ENCODE data around the gene COL4A1.

COL4A1 gene

GRCh38 chr13:110217811-110218210 lies 89.1 kb downstream of the COL4A1 start:
- Histone ChIP-seq H3K4me2 (no peak overlapping the region), H3K27me3 (ENCODE audit: insufficient read depth, low read depth) (no peaks in the 10 kb centered on the region), H3K27ac (no peak overlapping the region), H3K36me3 (ENCODE audit: insufficient read depth) (no peaks in the 10 kb centered on the region), H3K4me3 (IDR thresholded peaks at IDR 0.05; ENCODE audit: insufficient read depth, low read depth, low read length) (no peak overlapping the region), H4K20me1 (ENCODE audit: insufficient read depth) (no peaks in the 10 kb centered on the region), H3K4me1 (ENCODE audit: low read depth, poor library complexity, severe bottlenecking) (no peaks in the 10 kb centered on the region), H3K9ac (no peak overlapping the region), H3K79me2 (ENCODE audit: insufficient read depth, low read depth) (no peaks in the 10 kb centered on the region), H2AFZ (ENCODE audit: low read depth) (no peak overlapping the region)
- TF ChIP-seq CTCF (conservative IDR thresholded peaks at IDR 0.05; ENCODE audit: low read depth, low read length): no peak

DNA sequence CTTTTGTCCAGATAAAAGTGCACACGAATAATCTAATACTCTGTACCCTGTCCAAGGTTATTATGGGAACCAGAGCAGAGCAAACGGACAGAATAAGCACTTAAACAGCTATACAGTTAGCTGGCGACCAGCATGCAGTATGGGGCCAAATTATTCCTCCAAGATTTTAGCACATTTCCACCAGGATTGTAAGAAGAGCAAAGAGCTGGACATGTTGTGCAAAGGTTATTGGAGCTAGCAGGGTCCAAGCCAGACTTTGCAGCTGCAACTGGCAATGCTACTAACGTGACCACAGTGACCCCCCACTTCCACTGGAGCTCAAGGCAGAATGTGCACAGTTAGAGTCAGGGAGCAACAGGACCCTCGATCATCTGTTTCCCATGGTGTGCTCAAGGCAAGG lies 89.9 kb downstream of the COL4A1 start:
- Histone ChIP-seq H3K27ac (no peak overlapping the region), H3K9ac (no peak overlapping the region), H3K4me1 (ENCODE audit: low read depth, poor library complexity, severe bottlenecking) (no peaks in the 10 kb centered on the region), H3K27me3 (ENCODE audit: insufficient read depth, low read depth) (no peaks in the 10 kb centered on the region), H2AFZ (ENCODE audit: low read depth) (no peak overlapping the region), H4K20me1 (ENCODE audit: insufficient read depth) (no peaks in the 10 kb centered on the region), H3K36me3 (ENCODE audit: insufficient read depth) (no peaks in the 10 kb centered on the region), H3K79me2 (ENCODE audit: insufficient read depth, low read depth) (no peaks in the 10 kb centered on the region), H3K4me2 (no peak overlapping the region), H3K4me3 (IDR thresholded peaks at IDR 0.05; ENCODE audit: insufficient read depth, low read depth, low read length) (no peak overlapping the region)
- TF ChIP-seq CTCF (conservative IDR thresholded peaks at IDR 0.05; ENCODE audit: low read depth, low read length): no peak

GRCh38 chr13:110216398-110217041 lies 90.4 kb downstream of the COL4A1 start:
- no peak overlapping the region for H3K4me2 ChIP-seq
- no peaks in the 10 kb centered on the region for H3K27me3 ChIP-seq (ENCODE audit: insufficient read depth, low read depth)
- no peak overlapping the region for H3K9ac ChIP-seq
- no peaks in the 10 kb centered on the region for H3K79me2 ChIP-seq (ENCODE audit: insufficient read depth, low read depth)
- no peak overlapping the region for H3K27ac ChIP-seq
- no peak overlapping the region for H2AFZ ChIP-seq (ENCODE audit: low read depth)
- H3K4me1 ChIP-seq (ENCODE audit: low read depth, poor library complexity, severe bottlenecking): no peaks in the 10 kb centered on the region
- H4K20me1 ChIP-seq (ENCODE audit: insufficient read depth): no peaks in the 10 kb centered on the region
- no peak for TF ChIP-seq CTCF (conservative IDR thresholded peaks at IDR 0.05; ENCODE audit: low read depth, low read length)
- no peaks in the 10 kb centered on the region for H3K36me3 ChIP-seq (ENCODE audit: insufficient read depth)
- H3K4me3 ChIP-seq (IDR thresholded peaks at IDR 0.05; ENCODE audit: insufficient read depth, low read depth, low read length): no peak overlapping the region

- no peaks in the 10 kb centered on the region for H3K36me3 ChIP-seq (ENCODE audit: insufficient read depth)
- H2AFZ ChIP-seq (ENCODE audit: low read depth): no peak overlapping the region
- no peak overlapping the region for H3K4me2 ChIP-seq
- H3K27ac ChIP-seq: no peak overlapping the region
- TF ChIP-seq CTCF (conservative IDR thresholded peaks at IDR 0.05; ENCODE audit: low read depth, low read length): no peak
- no peak overlapping the region for H3K9ac ChIP-seq
- H3K4me3 ChIP-seq (IDR thresholded peaks at IDR 0.05; ENCODE audit: insufficient read depth, low read depth, low read length): no peak overlapping the region
- no peaks in the 10 kb centered on the region for H3K79me2 ChIP-seq (ENCODE audit: insufficient read depth, low read depth)
- H4K20me1 ChIP-seq (ENCODE audit: insufficient read depth): no peaks in the 10 kb centered on the region
- H3K4me1 ChIP-seq (ENCODE audit: low read depth, poor library complexity, severe bottlenecking): no peaks in the 10 kb centered on the region
- no peaks in the 10 kb centered on the region for H3K27me3 ChIP-seq (ENCODE audit: insufficient read depth, low read depth)
Observed at GRCh38 chr13:110216006-110216397, 91.0 kb downstream of the COL4A1 start.
